ENCODE data around the gene WDTC1.
"Not testable (repeated sequence)": the region's sequence is repeated elsewhere in the genome, so short reads cannot be mapped to it uniquely, and the experiment has no call there.

The WDTC1 gene

GRCh38 chr1:27234049-27234882, at the start of gene WDTC1:
WDTC1 (plus strand) TSS chr1:27234632; CDS start chr1:27261055, 26,423 bp downstream.
- DNase-seq (ENCODE audit: low read depth in 2 of 2), result peak; percentile 96 to 97

- not testable (repeated sequence) for DNase-seq (ENCODE audit: low read depth in 2 of 2)
These were observed 49.8 kb upstream of the WDTC1 start for GRCh38 chr1:27184665-27185064.

GRCh38 chr1:27192039-27192529, 42.3 kb upstream of the WDTC1 start:
- DNase-seq (ENCODE audit: low read depth in 2 of 2), result no peak

GRCh38 chr1:27193194-27193593, 41.2 kb upstream of the WDTC1 start:
- no peak for DNase-seq (ENCODE audit: low read depth in 2 of 2)

- no peak for DNase-seq (ENCODE audit: low read depth in 2 of 2)
These were observed 33.1 kb upstream of the WDTC1 start for GRCh38 chr1:27201295-27201694.

DNA sequence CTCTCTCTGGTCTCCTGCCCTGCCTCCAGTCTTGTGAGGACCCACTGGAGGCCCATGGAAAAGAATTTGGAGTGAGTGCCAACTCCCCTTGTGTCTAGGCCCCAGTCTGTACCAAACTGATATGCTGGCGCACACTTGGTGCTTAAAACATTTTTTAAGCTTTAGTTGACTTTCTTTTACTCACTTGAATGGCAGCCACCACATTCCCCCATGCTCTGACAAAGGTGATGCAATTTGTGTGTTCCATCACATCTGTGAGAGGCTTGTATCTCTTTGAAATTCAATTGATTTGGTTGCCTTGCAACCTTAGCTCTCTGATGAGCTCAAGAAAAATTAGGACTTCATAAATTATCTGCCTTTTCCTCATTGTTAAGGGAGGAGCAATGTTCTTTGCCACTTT, 30.5 kb upstream of the WDTC1 start:
- no peak for DNase-seq (ENCODE audit: low read depth in 2 of 2)

- DNase-seq (ENCODE audit: low read depth in 2 of 2), result not testable (repeated sequence)
These were observed 27.2 kb upstream of the WDTC1 start for GRCh38 chr1:27207238-27207637.

- not testable (repeated sequence) for DNase-seq (ENCODE audit: low read depth in 2 of 2)
These were observed 26.1 kb upstream of the WDTC1 start for GRCh38 chr1:27208143-27208850.

GRCh38 chr1:27216466-27216865, 18.0 kb upstream of the WDTC1 start:
- no peak for DNase-seq (ENCODE audit: low read depth in 2 of 2)

DNA sequence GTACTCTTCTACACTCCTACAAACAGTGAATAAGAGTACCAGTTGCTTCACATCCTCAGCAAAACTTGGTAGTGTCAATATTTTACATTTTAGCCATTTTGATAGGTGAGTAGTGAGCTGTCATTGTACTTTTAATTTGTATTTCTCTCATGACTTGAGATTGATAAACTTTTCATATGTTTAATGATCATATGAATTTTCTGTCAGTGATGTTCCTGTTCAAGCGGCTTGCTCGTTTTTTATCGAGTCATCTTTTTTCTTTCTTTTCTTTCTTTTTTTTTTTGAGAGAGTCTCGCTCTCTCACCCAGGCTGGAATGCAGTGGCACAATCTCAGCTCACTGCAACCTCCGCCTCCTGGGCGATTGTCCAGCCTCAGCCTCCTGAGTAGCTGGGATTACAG, 17.0 kb upstream of the WDTC1 start:
- DNase-seq (ENCODE audit: low read depth in 2 of 2), result no peak

DNA sequence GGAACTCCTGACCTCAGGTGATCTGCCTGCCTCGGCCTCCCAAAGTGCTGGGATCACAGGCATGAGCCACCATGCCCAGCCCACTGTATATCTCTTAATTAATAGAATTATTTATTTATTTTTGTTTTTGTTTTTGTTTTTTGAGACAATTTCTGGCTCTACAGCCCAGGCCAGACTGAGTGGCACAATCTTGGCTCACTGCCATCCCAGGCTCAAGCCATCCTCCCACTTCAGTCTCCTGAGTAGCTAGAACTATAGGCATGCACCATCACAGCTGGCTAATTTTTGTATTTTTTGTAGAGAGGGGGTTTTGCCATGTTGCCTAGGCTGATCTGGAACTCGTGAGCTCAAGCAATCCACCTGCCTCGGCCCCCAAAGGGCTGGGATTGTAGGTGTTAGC, 15.7 kb upstream of the WDTC1 start:
- DNase-seq (ENCODE audit: low read depth in 2 of 2), result no peak

DNA sequence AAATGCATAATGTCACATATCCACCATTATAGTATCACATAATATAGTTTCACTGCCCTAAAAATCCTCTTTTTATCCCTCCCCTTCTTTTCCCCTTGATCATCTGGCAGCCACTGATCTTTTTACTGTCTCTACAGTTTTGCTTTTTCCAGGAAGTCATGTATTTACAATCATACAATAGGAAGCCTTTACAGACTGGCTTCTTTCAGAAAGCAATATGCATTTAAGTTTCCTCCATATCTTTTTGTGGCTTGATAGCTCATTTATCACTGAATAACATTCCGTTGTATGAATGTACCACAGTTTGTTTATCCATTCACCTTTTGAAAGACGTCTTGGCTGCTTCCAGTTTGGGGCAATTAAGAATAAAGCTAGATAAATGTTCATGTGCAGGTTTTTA, 14.3 kb upstream of the WDTC1 start:
- no peak for DNase-seq (ENCODE audit: low read depth in 2 of 2)

DNA sequence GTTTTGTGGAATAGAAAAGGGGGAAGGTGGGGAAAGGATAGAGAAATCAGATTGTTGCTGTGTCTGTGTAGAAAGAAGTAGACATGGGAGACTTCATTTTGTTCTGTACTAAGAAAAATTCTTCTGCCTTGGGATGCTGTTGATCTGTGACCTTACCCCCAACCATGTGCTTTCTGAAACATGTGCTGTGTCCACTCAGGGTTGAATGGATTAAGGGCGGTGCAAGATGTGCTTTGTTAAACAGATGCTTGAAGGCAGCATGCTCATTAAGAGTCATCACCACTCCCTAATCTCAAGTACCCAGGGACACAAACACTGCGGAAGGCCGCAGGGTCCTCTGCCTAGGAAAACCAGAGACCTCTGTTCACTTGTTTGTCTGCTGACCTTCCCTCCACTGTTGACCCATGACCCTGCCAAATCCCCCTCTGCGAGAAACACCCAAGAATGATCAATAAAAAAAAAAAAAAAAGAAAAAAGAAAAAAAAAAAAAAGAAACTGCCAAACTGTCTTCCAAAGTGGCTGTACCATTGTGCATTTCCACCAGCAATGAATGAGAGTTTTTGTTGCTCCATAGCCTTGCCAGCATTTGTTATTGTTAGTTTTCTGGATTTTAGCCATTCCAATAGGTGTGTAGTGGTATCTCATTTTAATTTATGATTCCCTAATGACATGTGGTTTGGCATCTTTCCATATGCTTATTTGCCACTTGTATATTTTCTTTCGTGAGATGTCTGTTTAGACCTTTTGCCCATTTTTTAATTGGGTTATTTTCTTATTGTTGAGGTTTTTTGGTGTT, 13.5 kb upstream of the WDTC1 start:
- DNase-seq (ENCODE audit: low read depth in 2 of 2), result not testable (repeated sequence)

- DNase-seq (ENCODE audit: low read depth in 2 of 2), result no peak
These were observed 8.8 kb upstream of the WDTC1 start for GRCh38 chr1:27225621-27226020.

DNA sequence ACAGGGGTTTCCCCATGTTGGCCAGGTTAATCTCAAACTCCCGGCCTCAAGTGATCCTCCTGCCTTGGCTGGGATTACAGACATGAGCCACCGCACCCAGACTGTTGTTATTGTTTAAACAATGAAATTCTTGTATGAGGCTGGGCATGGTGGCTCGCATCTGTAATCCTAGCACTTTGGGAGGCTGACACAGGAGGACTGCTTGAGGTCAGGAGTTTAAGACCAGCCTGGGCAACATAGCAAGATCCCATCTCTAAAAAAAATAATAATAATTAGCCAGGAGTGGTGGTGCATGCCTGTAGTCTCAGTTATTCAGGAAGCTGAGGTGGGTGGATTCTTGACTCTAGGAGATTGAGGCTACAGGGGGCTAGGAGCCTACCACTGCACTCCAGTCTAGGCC, 6.7 kb upstream of the WDTC1 start:
- DNase-seq (ENCODE audit: low read depth in 2 of 2), result no peak

DNA sequence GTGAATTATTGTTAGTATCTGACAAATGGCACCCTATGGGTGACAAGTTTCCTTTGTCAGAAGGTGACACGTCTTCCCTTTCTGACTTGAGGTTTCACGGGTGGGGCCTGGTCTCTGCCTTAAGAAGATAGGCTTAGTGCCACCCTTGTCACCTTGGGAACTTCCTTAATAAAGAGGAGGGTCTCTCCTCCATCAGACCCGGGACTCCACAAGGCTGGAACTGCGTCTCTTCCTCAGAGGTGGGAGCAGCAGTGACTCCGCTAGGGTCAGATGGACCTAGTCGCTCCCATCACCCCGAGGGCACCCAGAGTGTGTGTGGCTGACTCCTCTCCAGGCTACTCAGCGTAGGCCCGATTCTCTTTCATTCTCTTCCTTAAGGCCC, 774 bp upstream of the WDTC1 start:
- DNase-seq (ENCODE audit: low read depth in 2 of 2), result peak; percentile 10 to 13

- DNase-seq (ENCODE audit: low read depth in 2 of 2), result no peak
These were observed 1.4 kb downstream of the WDTC1 start for GRCh38 chr1:27235827-27236226.

DNA sequence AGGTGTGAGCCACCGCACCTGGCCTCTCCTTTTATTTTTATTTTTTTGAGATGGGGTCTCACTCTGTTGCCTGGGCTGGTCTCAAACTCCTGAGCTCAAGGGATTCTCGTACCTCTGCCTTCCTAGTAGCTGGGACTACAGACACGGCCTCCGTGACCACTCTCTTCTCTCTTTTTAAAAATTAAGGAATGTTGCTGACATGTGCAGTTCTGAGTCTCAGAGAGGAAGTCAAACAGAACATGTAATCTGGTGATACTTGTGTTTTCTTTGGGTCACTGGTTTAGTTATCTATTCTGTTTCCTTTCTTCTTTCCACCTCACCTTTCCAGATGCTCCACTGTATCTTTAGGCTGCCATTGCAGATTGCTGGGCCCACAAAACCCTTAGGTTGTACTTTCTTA, 2.7 kb downstream of the WDTC1 start:
- no peak for DNase-seq (ENCODE audit: low read depth in 2 of 2)

DNA sequence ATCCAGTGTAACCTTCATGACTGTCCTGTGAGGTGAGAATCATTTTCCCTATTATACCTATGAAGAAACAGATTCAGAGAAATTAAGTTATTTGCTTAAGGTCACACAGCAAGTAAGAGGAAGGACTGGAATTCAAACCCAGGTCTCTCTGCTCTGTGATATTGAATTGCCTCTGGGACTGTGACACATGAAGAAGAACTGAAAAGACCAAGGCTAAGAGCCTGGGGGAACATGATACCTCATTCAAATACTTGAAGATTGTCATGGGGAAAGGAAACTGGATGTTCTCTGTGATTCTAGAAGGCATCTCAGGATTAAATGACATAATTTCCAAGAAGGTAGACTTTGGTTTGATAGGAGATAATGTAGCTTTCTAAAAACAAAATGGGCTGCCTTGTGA, 3.6 kb downstream of the WDTC1 start:
- DNase-seq (ENCODE audit: low read depth in 2 of 2), result no peak

- DNase-seq (ENCODE audit: low read depth in 2 of 2), result no peak
These were observed 7.2 kb downstream of the WDTC1 start for GRCh38 chr1:27241677-27242076.

DNA sequence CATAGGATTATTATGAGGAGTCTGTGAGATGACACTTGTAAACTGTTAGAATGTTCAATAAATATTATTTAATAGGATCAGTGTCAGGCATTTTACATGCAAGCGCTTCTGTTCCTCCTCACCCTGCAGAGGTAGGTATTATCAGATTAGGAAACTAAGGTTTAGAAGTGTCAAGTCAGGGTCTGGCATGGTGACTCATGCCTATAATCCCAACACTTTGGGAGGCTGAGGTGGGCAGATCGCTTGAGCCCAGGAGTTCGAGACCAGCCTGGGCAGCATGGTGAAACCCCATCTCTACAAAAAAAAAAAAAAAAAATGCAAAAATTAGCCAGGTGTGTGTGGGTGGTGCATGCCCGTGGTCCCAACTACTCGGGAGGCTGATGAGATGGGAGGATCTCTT, 9.2 kb downstream of the WDTC1 start:
- DNase-seq (ENCODE audit: low read depth in 2 of 2), result not testable (repeated sequence)

DNA sequence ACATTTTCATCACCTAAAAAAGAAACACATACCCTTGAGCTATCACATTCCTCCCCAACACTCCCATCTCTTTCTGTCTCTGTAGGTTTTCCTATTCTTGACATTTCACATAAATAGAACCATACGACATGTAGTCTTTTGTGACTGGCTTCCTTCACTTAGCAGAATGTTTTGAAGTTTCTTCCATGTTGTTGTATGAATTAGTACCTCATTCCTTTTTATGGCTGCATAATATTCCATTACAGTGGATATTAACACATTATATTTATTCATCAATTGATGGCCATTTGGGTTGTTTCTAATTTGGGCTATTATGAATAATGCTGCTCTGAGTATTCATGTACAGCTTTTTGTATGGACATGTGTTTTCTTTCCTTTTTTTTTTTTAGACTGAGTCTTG, 11.8 kb downstream of the WDTC1 start:
- no peak for DNase-seq (ENCODE audit: low read depth in 2 of 2)

Data from stimulated activated CD4-positive, alpha-beta T cell treated with anti-CD3 and anti-CD28 coated beads, Interleukin-15, amount 100 ng/mL, for 48 hours (primary cell).